Measurements from ENCODE around the gene ARHGAP22.

- TF ChIP-seq POLR2AphosphoS5 (IDR thresholded peaks at IDR 0.05; ENCODE audit: low read depth, low read length) (no peak), POLR2A (IDR thresholded peaks at IDR 0.05; ENCODE audit: low read depth, low read length) (no peak), SPI1 (IDR thresholded peaks at IDR 0.05; ENCODE audit: low read depth, low read length) (no peak)
Observed at GRCh38 chr10:48520184-48520506, 84.7 kb downstream of the ARHGAP22 start.
